Right atrium auricular region (tissue), 2 donors: ENCODE results near the gene UCKL1. TPM values are rescaled to one million over a fixed set of nuclear protein-coding genes. Genes with fewer than 3 reads are reported as not detected.

ENCODE experiments used
- DNase-seq: peaks from one replicate; pipeline ENCODE4 v3.0.0-alpha.2; 2019; ENCODE audit warnings: low spot score
- H3K27ac ChIP-seq, 2 donors: fragments of 200-600 bp; sonication (generic); 1 replicate in 1 of 2; 2 replicates in 1 of 2; pipeline ENCODE4 v1.5.1; 2016 to 2019
- H3K27me3 ChIP-seq, 2 donors: fragments of 200-600 bp; sonication (generic); one replicate each; pipeline versions ENCODE4 v1.5.1 to v1.6.0; 2017 to 2019
- H3K36me3 ChIP-seq: fragments of 200-600 bp; sonication (generic); one replicate; pipeline ENCODE4 v1.5.1; 2016
- H3K4me1 ChIP-seq, 2 donors: fragments of 200-600 bp; sonication (generic); one replicate each; pipeline versions ENCODE4 v1.5.1 to v1.6.0; 2017 to 2019
- H3K4me3 ChIP-seq, 2 donors: fragments of 200-600 bp; sonication (generic); 1 replicate in 1 of 2; 2 replicates in 1 of 2; pipeline ENCODE4 v1.5.1; 2017 to 2019; ENCODE audit warnings: mild to moderate bottlenecking in 1 of 2, moderate library complexity in 1 of 2
- H3K9me3 ChIP-seq, 2 donors: fragments of 200-600 bp; sonication (generic); one replicate each; pipeline ENCODE4 v1.5.1; 2019
- CTCF ChIP-seq, 2 donors: fragments of 200-600 bp; sonication (generic); IDR thresholded peaks; one replicate each; pipeline ENCODE4 v1.5.1; 2019; ENCODE audit warnings: antibody characterized with exemption in 2 of 2
- total RNA-seq, 2 donors: library from RNA; depleted of rRNA; stranded (reverse); fragments of >200 nt; gene quantifications; one replicate each; pipeline ENCODE4 v1.1.0, GENCODE V29; 2016

The UCKL1 gene
- total RNA-seq, 2 donors from 2014 or later, result 25.9 to 27.6 TPM

GRCh38 chr20:63944078-63944941 lies 11.9 kb downstream of the UCKL1 start:
- TF ChIP-seq CTCF (IDR thresholded peaks at IDR 0.05), result no peak
- H3K36me3 ChIP-seq, result peaks cover 62% of the 10 kb centered on the region
- H3K4me1 ChIP-seq, result peaks cover 0 to 62% of the 10 kb centered on the region in 2 donors
- H3K27me3 ChIP-seq, result no peaks in the 10 kb centered on the region
- no peak for DNase-seq
- H3K27ac ChIP-seq, result peak overlapping the region in 1 of 2 donors; percentile 98
- H3K9me3 ChIP-seq, result no peaks in the 10 kb centered on the region
- no peak overlapping the region for H3K4me3 ChIP-seq

GRCh38 chr20:63943808-63944077 lies 12.5 kb downstream of the UCKL1 start:
- no peaks in the 10 kb centered on the region for H3K9me3 ChIP-seq
- H3K27me3 ChIP-seq, result no peaks in the 10 kb centered on the region
- peaks cover 0 to 56% of the 10 kb centered on the region in 2 donors for H3K4me1 ChIP-seq
- H3K36me3 ChIP-seq, result peaks cover 67% of the 10 kb centered on the region
- H3K4me3 ChIP-seq, result no peak overlapping the region
- DNase-seq, result no peak
- H3K27ac ChIP-seq, result peak overlapping the region in 1 of 2 donors; percentile 98
- TF ChIP-seq CTCF (IDR thresholded peaks at IDR 0.05), result no peak

GRCh38 chr20:63942969-63943807 lies 13.0 kb downstream of the UCKL1 start:
- Histone ChIP-seq H3K27me3 (no peaks in the 10 kb centered on the region), H3K36me3 (peaks cover 73% of the 10 kb centered on the region), H3K4me3 (no peak overlapping the region), H3K4me1 (peaks cover 0 to 50% of the 10 kb centered on the region in 2 donors), H3K27ac (peak overlapping the region; percentile 62 to 98), H3K9me3 (no peaks in the 10 kb centered on the region)
- TF ChIP-seq CTCF (IDR thresholded peaks at IDR 0.05), result no peak
- DNase-seq, result no peak

- Histone ChIP-seq H3K27ac (peak overlapping the region; percentile 46 to 62), H3K36me3 (peaks cover 79% of the 10 kb centered on the region), H3K4me1 (peaks cover 0 to 43% of the 10 kb centered on the region in 2 donors), H3K4me3 (no peak overlapping the region), H3K27me3 (no peaks in the 10 kb centered on the region), H3K9me3 (no peaks in the 10 kb centered on the region)
- no peak for TF ChIP-seq CTCF (IDR thresholded peaks at IDR 0.05)
- DNase-seq, result no peak
Measured at GRCh38 chr20:63942250-63942951, 13.8 kb downstream of the UCKL1 start.

- H3K9me3 ChIP-seq, result no peaks in the 10 kb centered on the region
- TF ChIP-seq CTCF (IDR thresholded peaks at IDR 0.05), result no peak
- no peaks in the 10 kb centered on the region for H3K27me3 ChIP-seq
- no peak overlapping the region for H3K4me3 ChIP-seq
- no peak for DNase-seq
- H3K4me1 ChIP-seq, result peaks cover 0 to 35% of the 10 kb centered on the region in 2 donors
- peak overlapping the region; percentile 42 to 53 for H3K27ac ChIP-seq
- peaks cover 82% of the 10 kb centered on the region for H3K36me3 ChIP-seq
Measured at GRCh38 chr20:63941282-63942081, 14.7 kb downstream of the UCKL1 start.
